Measurements from ENCODE around the gene ARSJ. TPM values are rescaled to one million over a fixed set of nuclear protein-coding genes. Genes with fewer than 3 reads are reported as not detected.
A peak's percentile ranks its signal among the peaks of the same experiment; 100 is the strongest.

The ARSJ gene
- 10 to 100 TPM; 33.4 to 40.6 (median 36.1) TPM for total RNA-seq (2021; fragmentation: NEBNext Ultra II Directional; extraction: Animal tissue kit (Norgen Biotek cat#: 25700))
- long read RNA-seq, full-length matches to known transcripts: 30 of 51 reads
- long read RNA-seq, partial matches to known transcripts: 4 of 51 reads
- long read RNA-seq, other reads (novel, unspliced or antisense): 17 of 51 reads

DNA sequence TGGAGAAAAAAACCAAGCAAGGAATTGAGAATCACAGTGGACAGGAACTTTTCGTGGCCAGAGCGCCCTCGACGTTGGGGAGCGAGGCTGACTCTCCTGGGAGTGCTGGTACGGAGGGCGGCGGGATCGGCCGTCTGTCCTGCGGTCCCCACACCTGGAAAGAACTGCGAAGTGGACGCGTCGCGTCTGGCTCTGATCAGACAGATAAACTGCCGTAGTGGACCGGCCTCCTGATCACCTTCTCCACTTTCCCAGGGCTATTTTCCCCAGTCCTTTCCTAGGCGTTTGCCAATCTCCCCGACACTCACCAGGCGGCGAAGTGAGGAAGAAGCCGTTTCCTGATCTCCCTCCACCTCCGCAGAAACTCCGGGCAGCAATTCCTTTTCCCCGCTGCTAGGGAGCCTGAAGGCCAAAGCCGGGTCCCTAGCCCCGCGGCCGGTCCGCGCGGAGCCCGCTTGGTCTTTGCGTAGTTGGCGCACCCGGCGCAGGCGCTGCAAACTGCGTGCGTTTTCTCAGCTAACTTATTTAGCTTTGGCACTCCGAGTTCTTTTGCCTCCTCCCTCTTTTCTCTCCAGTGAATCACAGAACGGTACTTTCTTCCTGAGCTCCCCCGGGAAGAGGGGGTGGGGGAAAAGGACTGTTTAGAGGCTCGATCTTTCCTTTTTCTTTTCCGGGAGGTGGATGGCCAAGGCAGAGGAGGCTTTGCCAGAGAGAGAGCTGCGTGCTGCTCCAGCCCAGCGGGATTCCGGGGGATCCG, at the start of gene ARSJ:
TSS of gene ARSJ (minus strand) at position 500 of the 757 bp plus-strand sequence. CDS start 813 bp downstream, outside the sequence.
- peaks cover 2% of the 10 kb centered on the region; the same call in 1 of the 2 replicates for H3K27me3 Mint-ChIP-seq (ENCODE audit: insufficient read depth)
- peak; percentile 71 for DNase-seq
- H3K4me3 Mint-ChIP-seq: peak within 1 kb of the TSS; percentile 92
- TF ChIP-seq, protein P1, sequence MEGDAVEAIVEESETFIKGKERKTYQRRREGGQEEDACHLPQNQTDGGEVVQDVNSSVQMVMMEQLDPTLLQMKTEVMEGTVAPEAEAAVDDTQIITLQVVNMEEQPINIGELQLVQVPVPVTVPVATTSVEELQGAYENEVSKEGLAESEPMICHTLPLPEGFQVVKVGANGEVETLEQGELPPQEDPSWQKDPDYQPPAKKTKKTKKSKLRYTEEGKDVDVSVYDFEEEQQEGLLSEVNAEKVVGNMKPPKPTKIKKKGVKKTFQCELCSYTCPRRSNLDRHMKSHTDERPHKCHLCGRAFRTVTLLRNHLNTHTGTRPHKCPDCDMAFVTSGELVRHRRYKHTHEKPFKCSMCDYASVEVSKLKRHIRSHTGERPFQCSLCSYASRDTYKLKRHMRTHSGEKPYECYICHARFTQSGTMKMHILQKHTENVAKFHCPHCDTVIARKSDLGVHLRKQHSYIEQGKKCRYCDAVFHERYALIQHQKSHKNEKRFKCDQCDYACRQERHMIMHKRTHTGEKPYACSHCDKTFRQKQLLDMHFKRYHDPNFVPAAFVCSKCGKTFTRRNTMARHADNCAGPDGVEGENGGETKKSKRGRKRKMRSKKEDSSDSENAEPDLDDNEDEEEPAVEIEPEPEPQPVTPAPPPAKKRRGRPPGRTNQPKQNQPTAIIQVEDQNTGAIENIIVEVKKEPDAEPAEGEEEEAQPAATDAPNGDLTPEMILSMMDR (IDR thresholded peaks at IDR 0.05): peak; percentile 30
- H3K4me1 Mint-ChIP-seq (ENCODE audit: low read depth): peaks cover 46% of the 10 kb centered on the region
- H3K27ac Mint-ChIP-seq: peak within 1 kb of the TSS; percentile 94
- H3K36me3 Mint-ChIP-seq (ENCODE audit: low read depth): peaks cover 33% of the 10 kb centered on the region
- peaks cover 9% of the 10 kb centered on the region; the same call in 1 of the 2 replicates for H3K9me3 Mint-ChIP-seq

DNA sequence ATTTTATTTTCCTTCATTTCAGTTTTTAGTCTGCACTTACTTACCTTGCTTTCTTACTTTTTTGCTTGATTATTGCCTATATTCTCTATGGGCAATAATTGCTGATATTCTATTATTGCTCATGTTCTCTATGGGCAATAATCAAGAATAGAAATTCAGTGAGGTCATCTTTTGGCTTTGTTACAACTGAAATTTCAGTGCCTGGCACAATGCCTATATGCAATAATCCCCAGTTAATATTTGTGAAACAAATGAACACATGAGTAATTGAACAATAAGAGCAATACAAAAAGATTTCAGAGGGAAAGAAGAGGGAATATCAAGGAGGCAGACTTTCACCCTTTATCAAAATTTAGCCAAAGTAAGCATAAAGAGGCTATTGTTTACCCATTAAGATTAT, 48.6 kb upstream of the ARSJ start:
- no peak overlapping the region for H3K4me3 Mint-ChIP-seq
- H3K27me3 Mint-ChIP-seq (ENCODE audit: insufficient read depth): no peaks in the 10 kb centered on the region
- TF ChIP-seq, protein P1 (IDR thresholded peaks at IDR 0.05): no peak
- H3K27ac Mint-ChIP-seq: no peak overlapping the region
- no peaks in the 10 kb centered on the region for H3K9me3 Mint-ChIP-seq
- H3K4me1 Mint-ChIP-seq (ENCODE audit: low read depth): no peaks in the 10 kb centered on the region
- H3K36me3 Mint-ChIP-seq (ENCODE audit: low read depth): no peaks in the 10 kb centered on the region
- DNase-seq: no peak

DNA sequence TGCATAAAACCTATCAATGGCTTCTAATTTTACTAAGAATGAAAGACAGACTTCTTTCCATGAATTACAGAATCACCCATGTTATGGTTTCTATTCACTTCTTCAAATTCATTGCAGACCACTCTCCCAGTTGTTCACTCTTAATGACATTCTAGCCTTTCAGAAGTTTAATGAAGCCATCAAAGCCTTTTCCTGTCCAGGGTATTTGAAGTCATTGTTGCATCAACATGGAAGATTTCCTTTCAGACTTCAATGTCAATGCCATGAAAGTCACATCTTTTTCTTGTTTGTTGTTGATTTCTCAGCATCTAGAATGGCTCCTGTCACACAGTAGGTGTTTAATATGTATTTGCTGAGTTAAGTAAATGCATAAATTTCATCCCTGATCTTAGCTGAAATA, 48.1 kb upstream of the ARSJ start:
- no peaks in the 10 kb centered on the region for H3K4me1 Mint-ChIP-seq (ENCODE audit: low read depth)
- no peaks in the 10 kb centered on the region for H3K27me3 Mint-ChIP-seq (ENCODE audit: insufficient read depth)
- no peak overlapping the region for H3K4me3 Mint-ChIP-seq
- no peaks in the 10 kb centered on the region for H3K9me3 Mint-ChIP-seq
- no peak for DNase-seq
- no peak overlapping the region for H3K27ac Mint-ChIP-seq
- TF ChIP-seq, protein P1 (IDR thresholded peaks at IDR 0.05): no peak
- no peaks in the 10 kb centered on the region for H3K36me3 Mint-ChIP-seq (ENCODE audit: low read depth)

DNA sequence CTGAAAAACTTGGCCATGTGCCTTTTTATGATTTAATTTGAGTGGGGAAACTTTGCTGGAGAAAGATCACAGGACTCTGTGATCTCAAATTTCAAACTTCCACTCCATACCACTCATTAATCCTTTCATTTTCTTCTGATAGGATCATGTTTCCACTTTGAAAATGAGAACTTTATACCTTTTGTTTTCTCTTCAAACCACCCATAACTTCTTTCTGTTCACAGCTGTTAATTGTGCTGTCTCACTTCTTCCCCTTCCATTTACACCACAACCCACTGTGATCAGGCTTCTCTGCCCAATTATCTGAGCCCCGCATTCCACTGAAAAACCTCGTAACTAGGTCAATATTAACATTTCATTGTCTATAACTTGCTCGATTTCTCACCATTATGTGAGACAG, 47.0 kb upstream of the ARSJ start:
- H3K4me1 Mint-ChIP-seq (ENCODE audit: low read depth): no peaks in the 10 kb centered on the region
- H3K27me3 Mint-ChIP-seq (ENCODE audit: insufficient read depth): no peaks in the 10 kb centered on the region
- no peaks in the 10 kb centered on the region for H3K9me3 Mint-ChIP-seq
- DNase-seq: no peak
- H3K36me3 Mint-ChIP-seq (ENCODE audit: low read depth): no peaks in the 10 kb centered on the region
- no peak overlapping the region for H3K27ac Mint-ChIP-seq
- no peak overlapping the region for H3K4me3 Mint-ChIP-seq
- TF ChIP-seq, protein P1 (IDR thresholded peaks at IDR 0.05): no peak

DNA sequence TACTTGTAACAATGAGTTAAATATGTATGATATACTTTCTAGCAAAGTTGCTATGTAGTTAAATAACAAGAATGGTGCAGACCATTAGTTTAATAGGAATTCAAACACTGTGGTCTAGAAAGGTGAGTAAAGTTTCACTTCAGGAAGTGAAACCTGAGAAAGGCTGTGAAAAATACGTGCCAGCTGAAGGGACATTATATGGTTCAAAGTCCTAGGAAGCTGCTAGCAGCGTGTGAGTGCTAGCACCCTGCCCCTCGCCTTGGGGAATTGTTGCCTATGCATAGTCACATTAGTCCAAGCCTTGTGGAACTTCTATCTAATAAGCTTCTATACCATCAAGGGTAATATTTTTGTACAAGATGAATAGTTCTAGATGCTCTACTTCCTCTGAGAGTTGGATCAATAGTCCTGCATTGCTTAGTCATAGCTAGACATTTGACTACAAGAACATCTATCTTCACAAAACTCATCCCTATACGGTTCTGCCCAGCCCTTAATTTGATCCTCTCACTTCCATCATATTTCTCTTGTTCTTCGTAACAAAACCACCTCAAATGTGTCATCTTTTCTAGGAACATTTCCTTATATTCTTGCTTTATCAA, 45.8 kb upstream of the ARSJ start:
- Mint-ChIP-seq H3K9me3 (no peaks in the 10 kb centered on the region), H3K4me3 (no peak overlapping the region), H3K27ac (no peak overlapping the region), H3K4me1 (ENCODE audit: low read depth) (no peaks in the 10 kb centered on the region), H3K27me3 (ENCODE audit: insufficient read depth) (no peaks in the 10 kb centered on the region), H3K36me3 (ENCODE audit: low read depth) (no peaks in the 10 kb centered on the region)
- no peak for DNase-seq
- TF ChIP-seq, protein P1 (IDR thresholded peaks at IDR 0.05): no peak

All from HFFc6 (cell line).